PC-3 (cell line): Measurements from ENCODE around the gene WDR86. TPM values are rescaled to one million over a fixed set of nuclear protein-coding genes. Genes with fewer than 3 reads are reported as not detected.

Experiments
- ATAC-seq: fragments of 200-7000 bp; cut with Tn5 transposase; 2 replicates; pipeline ENCODE4 v1.9.1; 2020; ENCODE audit warnings: mild to moderate bottlenecking, moderate library complexity
- BruUV-seq: library from RNA; stranded (reverse); fragments of 400-500 nt; replicated peaks from 2 replicates; lab custom pipeline; 2021; lab: Mats Ljungman, UMichigan
- CTCF ChIA-PET: fragments of 300-600 bp; sonication (Branson Sonifier 250); formaldehyde crosslinking; loops from one replicate; lab custom pipeline; 2022; ENCODE audit warnings: antibody characterized with exemption; lab: Charles Lee
- POLR2A ChIA-PET: fragments of 300-600 bp; sonication (Branson Sonifier 250); formaldehyde crosslinking; loops from one replicate; lab custom pipeline; 2022; ENCODE audit warnings: antibody characterized with exemption; ENCODE audit not compliant: unreplicated experiment; lab: Charles Lee
- DNase-seq: peaks from one replicate; pipeline ENCODE4 v3.0.0-alpha.2; 2015
- H2AFZ ChIP-seq: fragments of 300-600 bp; sonication (generic); 2 replicates; pipeline ENCODE4 v1.6.0; 2016; ENCODE audit warnings: antibody characterized with exemption, low read length
- H3F3A ChIP-seq: fragments of 300-600 bp; sonication (generic); one replicate; pipeline ENCODE4 v1.6.0; 2017; ENCODE audit warnings: antibody characterized with exemption, low read length, control low read depth, mild to moderate bottlenecking; ENCODE audit not compliant: unreplicated experiment
- H3K27ac ChIP-seq: fragments of 300-600 bp; sonication (generic); 2 replicates; pipeline ENCODE4 v1.5.1; 2016; ENCODE audit warnings: mild to moderate bottlenecking, low read length
- H3K27me3 ChIP-seq: fragments of 300-600 bp; sonication (generic); 2 replicates; pipeline ENCODE4 v1.6.1; 2016; ENCODE audit warnings: low read length, mixed read lengths
- H3K36me3 ChIP-seq: fragments of 300-600 bp; sonication (generic); 2 replicates; pipeline ENCODE4 v1.6.1; 2016; ENCODE audit warnings: low read depth, mixed run types, low read length, mixed read lengths
- H3K4me1 ChIP-seq: fragments of 300-600 bp; sonication (generic); 2 replicates; pipeline ENCODE4 v1.5.1; 2016; ENCODE audit warnings: low read length; ENCODE audit not compliant: insufficient read depth
- H3K4me2 ChIP-seq: fragments of 300-600 bp; sonication (generic); 2 replicates; pipeline ENCODE4 v1.6.0; 2016; ENCODE audit warnings: low read length
- H3K4me3 ChIP-seq: fragments of 300-600 bp; sonication (generic); 2 replicates; pipeline ENCODE4 v1.5.1; 2016; ENCODE audit warnings: mild to moderate bottlenecking, low read length, mixed read lengths
- H3K79me2 ChIP-seq: fragments of 300-600 bp; sonication (generic); 2 replicates; pipeline ENCODE4 v1.6.1; 2017; ENCODE audit warnings: low read length, mixed read lengths
- H3K9ac ChIP-seq: fragments of 300-600 bp; sonication (generic); 2 replicates; pipeline ENCODE4 v1.6.0; 2016; ENCODE audit warnings: mild to moderate bottlenecking, low read length
- H3K9me2 ChIP-seq: fragments of 300-600 bp; sonication (generic); replicated peaks from 2 replicates; pipeline ENCODE4 v1.6.1; 2016; ENCODE audit warnings: mixed run types, low read length, mixed read lengths
- H3K9me3 ChIP-seq: fragments of 300-600 bp; sonication (generic); 2 replicates; pipeline ENCODE4 v1.6.1; 2016; ENCODE audit warnings: low read length, mixed read lengths
- H4K20me1 ChIP-seq: fragments of 300-600 bp; sonication (generic); 2 replicates; pipeline ENCODE4 v1.6.1; 2016; ENCODE audit warnings: low read length, mixed read lengths
- CTCF ChIP-seq: fragments of 300-600 bp; sonication (generic); conservative IDR thresholded peaks from 2 replicates; pipeline ENCODE4 v1.5.1; 2017; ENCODE audit warnings: antibody characterized with exemption, low read depth, mild to moderate bottlenecking, low read length
- EZH2 ChIP-seq: fragments of 300-600 bp; sonication (generic); IDR thresholded peaks from one replicate; pipeline ENCODE4 v1.6.1; 2017; ENCODE audit warnings: antibody characterized with exemption, mild to moderate bottlenecking, low read length; ENCODE audit not compliant: unreplicated experiment
- EZH2phosphoT487 ChIP-seq: fragments of 300-600 bp; sonication (generic); IDR thresholded peaks from 2 replicates; pipeline ENCODE4 v1.6.1; 2018; ENCODE audit warnings: mild to moderate bottlenecking, antibody characterized with exemption, low read length, borderline replicate concordance
- intact Hi-C: fragments of 100-400 bp; cut with micrococcal nuclease; formaldehyde crosslinking; loops from 2 replicates; pipeline ENCODE4 v1.9.0; 2023
- total RNA-seq: library from RNA; depleted of rRNA; stranded (reverse); fragments of >200 nt; gene quantifications from 2 replicates; pipeline ENCODE4 v1.2.3, GENCODE V29; 2014

The WDR86 gene
- total RNA-seq, 1 experiment from 2014 or later, result not detected

DNA sequence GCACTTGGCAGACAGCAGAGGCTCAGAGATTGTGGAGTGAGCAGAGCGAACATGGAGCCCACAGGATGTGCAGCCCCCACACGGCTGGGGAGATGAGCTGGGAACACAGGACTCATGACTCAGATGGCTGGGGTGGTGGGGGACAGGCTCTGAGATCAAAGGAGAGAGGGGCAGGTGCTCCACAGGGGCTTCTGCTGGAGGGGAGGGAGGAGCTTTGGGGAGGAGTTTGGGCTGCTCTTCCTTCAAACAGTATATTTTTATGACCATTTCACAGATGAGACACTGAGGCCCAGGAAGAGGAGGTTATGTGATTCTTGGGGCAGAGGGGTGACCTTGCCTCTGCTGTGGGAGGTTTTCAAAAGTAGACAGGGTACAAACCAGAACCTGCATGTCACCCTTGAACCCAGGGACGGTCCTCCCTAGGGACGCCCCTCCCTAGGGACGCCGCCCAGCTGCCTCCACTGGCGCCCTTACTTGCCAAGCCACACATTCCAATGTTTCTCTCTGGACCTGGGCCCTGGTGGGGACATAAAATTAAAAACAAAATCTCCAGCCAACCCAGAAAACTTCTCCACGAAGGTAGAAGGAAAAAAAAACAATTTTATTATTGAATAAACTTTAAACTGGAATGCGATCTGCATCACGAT lies 31.1 kb upstream of the WDR86 start:
- CTCF ChIA-PET, result interaction anchor here (0.6 kb wide), 1 partner anchor 11 kb away, joined by 8 read pairs; no protein-coding TSS in a partner anchor
- no peaks in the 10 kb centered on the region for H3K79me2 ChIP-seq
- no peak overlapping the region for H3K27ac ChIP-seq

GRCh38 chr7:151439855-151440798 lies 30.3 kb upstream of the WDR86 start, which contains the start of gene CRYGN:
TSS of gene CRYGN (minus strand) at chr7:151440141. CDS start at chr7:151439917, 224 bp downstream.
- H3K27ac ChIP-seq, result no peak within 1 kb of the TSS
- DNase-seq, result no peak
- peaks cover 18% of the 10 kb centered on the region for H3K27me3 ChIP-seq
- no peaks in the 10 kb centered on the region for H3K36me3 ChIP-seq
- no peak for ATAC-seq
- no peaks in the 10 kb centered on the region for H3K79me2 ChIP-seq
- no peak within 1 kb of the TSS for H3K4me3 ChIP-seq
- no peak for TF ChIP-seq EZH2
- TF ChIP-seq CTCF, result no peak
- no peak for TF ChIP-seq EZH2phosphoT487
- no peak within 1 kb of the TSS for H3K4me2 ChIP-seq
- no peaks in the 10 kb centered on the region for H3K9me3 ChIP-seq
- H3K4me1 ChIP-seq, result no peaks in the 10 kb centered on the region
- H2AFZ ChIP-seq, result no peak within 1 kb of the TSS
- no peaks in the 10 kb centered on the region for H4K20me1 ChIP-seq
- no peaks in the 10 kb centered on the region for H3F3A ChIP-seq
- BruUV-seq, result no TSS peak
- H3K9ac ChIP-seq, result no peak within 1 kb of the TSS
- ChIA-PET POLR2A (no interaction called here), CTCF (no interaction called here)
- intact Hi-C loops, result no loop called here
- no peaks in the 10 kb centered on the region for H3K9me2 ChIP-seq

More for the DNA sequence above, 31.1 kb upstream of the WDR86 start:
- TF ChIP-seq EZH2, result no peak
- TF ChIP-seq EZH2phosphoT487, result no peak
- no peak for TF ChIP-seq CTCF
- no peaks in the 10 kb centered on the region for H3F3A ChIP-seq
- H3K4me1 ChIP-seq, result no peaks in the 10 kb centered on the region
- no peak for ATAC-seq
- peaks cover 18% of the 10 kb centered on the region for H3K27me3 ChIP-seq
- DNase-seq, result no peak
- no peak overlapping the region for H3K4me2 ChIP-seq
- no peaks in the 10 kb centered on the region for H3K9me2 ChIP-seq
- H4K20me1 ChIP-seq, result no peaks in the 10 kb centered on the region
- POLR2A ChIA-PET, result no interaction called here
- H3K9ac ChIP-seq, result no peak overlapping the region
- H3K36me3 ChIP-seq, result no peaks in the 10 kb centered on the region
- intact Hi-C loops, result no loop called here
- no peak overlapping the region for H2AFZ ChIP-seq
- no TSS peak for BruUV-seq
- no peaks in the 10 kb centered on the region for H3K9me3 ChIP-seq
- H3K4me3 ChIP-seq, result no peak overlapping the region
